H54 (cell line): ENCODE results near the gene MIS12.

Experiments
- DNase-seq: peaks from one replicate; pipeline ENCODE4 v3.0.0; 2011; ENCODE audit warnings: low spot score, mixed read lengths; ENCODE audit not compliant: insufficient read length
- FAIRE-seq: peaks from 3 replicates; lab custom pipeline; 2011; peaks lifted over from hg19 to GRCh38; lab: Jason Lieb, UNC
- POLR2A ChIP-seq: IDR thresholded peaks from 2 replicates; pipeline ENCODE4 v1.6.1; 2011; ENCODE audit warnings: low read depth, mild to moderate bottlenecking, low read length

The MIS12 gene

GRCh38 chr17:5510771-5511170 lies 24.4 kb downstream of the MIS12 start:
- TF ChIP-seq POLR2A, result no peak
- FAIRE-seq, result no peak
- no peak for DNase-seq

GRCh38 chr17:5511401-5512225 lies 25.2 kb downstream of the MIS12 start:
- DNase-seq, result no peak
- no peak for TF ChIP-seq POLR2A
- FAIRE-seq, result no peak

- TF ChIP-seq POLR2A, result no peak
- FAIRE-seq (no peak), DNase-seq (no peak)
Measured at GRCh38 chr17:5513628-5514027, 27.3 kb downstream of the MIS12 start.

GRCh38 chr17:5514976-5515375 lies 28.6 kb downstream of the MIS12 start:
- no peak for TF ChIP-seq POLR2A
- DNase-seq (no peak), FAIRE-seq (no peak)

- FAIRE-seq (peak; percentile 81), DNase-seq (peak; percentile 84)
- TF ChIP-seq POLR2A, result no peak
Measured at GRCh38 chr17:5516060-5516792, 29.9 kb downstream of the MIS12 start.

GRCh38 chr17:5522476-5522875 lies 36.1 kb downstream of the MIS12 start:
- no peak for DNase-seq
- no peak for FAIRE-seq
- no peak for TF ChIP-seq POLR2A

- no peak for FAIRE-seq
- no peak for TF ChIP-seq POLR2A
Measured at GRCh38 chr17:5523249-5523648, 36.9 kb downstream of the MIS12 start.

GRCh38 chr17:5526821-5527598 lies 40.6 kb downstream of the MIS12 start:
- peak; percentile 89 for DNase-seq
- 0 out of 2 replicates have a peak, but pooled peaks have one; percentile 9 for TF ChIP-seq POLR2A
- peak; percentile 94 for FAIRE-seq

More at GRCh38 chr17:5523249-5523648, 36.9 kb downstream of the MIS12 start:
- DNase-seq, result no peak

- no peak for TF ChIP-seq POLR2A
- FAIRE-seq, result no peak
- no peak for DNase-seq
Measured at GRCh38 chr17:5527601-5528250, 41.4 kb downstream of the MIS12 start.

GRCh38 chr17:5530265-5531084 lies 44.1 kb downstream of the MIS12 start:
- no peak for FAIRE-seq
- DNase-seq, result no peak
- no peak for TF ChIP-seq POLR2A

GRCh38 chr17:5531085-5531418 lies 44.7 kb downstream of the MIS12 start:
- DNase-seq, result no peak
- TF ChIP-seq POLR2A, result no peak
- no peak for FAIRE-seq

- DNase-seq, result no peak
- no peak for FAIRE-seq
- no peak for TF ChIP-seq POLR2A
Measured at GRCh38 chr17:5532581-5532980, 46.2 kb downstream of the MIS12 start.
